HepG2 (cell line): ENCODE results near the gene PRUNE1. TPM values are rescaled to one million over a fixed set of nuclear protein-coding genes. Genes with fewer than 3 reads are reported as not detected.

Experiments used
- GZF1 ChIP-seq: sonication (generic); formaldehyde crosslinking; IDR thresholded peaks from 2 replicates; pipeline ENCODE4 v1.5.1; 2020; ENCODE audit warnings: mild to moderate bottlenecking, missing genetic modification reagents
- KDM2A ChIP-seq: sonication (generic); formaldehyde crosslinking; IDR thresholded peaks from 2 replicates; pipeline ENCODE4 v1.4.0; 2020; ENCODE audit warnings: low read depth, missing genetic modification reagents, borderline replicate concordance
- RARG ChIP-seq: sonication (generic); formaldehyde crosslinking; IDR thresholded peaks from 2 replicates; pipeline ENCODE4 v1.4.0; 2020; ENCODE audit warnings: low read depth, mild to moderate bottlenecking, missing genetic modification reagents
- SP140L ChIP-seq: sonication (generic); formaldehyde crosslinking; IDR thresholded peaks from 2 replicates; pipeline ENCODE4 v1.4.0; 2020; ENCODE audit warnings: missing genetic modification reagents, borderline replicate concordance
- ZNF207 ChIP-seq: fragments of 450-650 bp; IDR thresholded peaks from 2 replicates; pipeline ENCODE4 v1.6.1; 2016; ENCODE audit warnings: antibody characterized with exemption, borderline replicate concordance
- ZNF501 ChIP-seq: sonication (generic); formaldehyde crosslinking; IDR thresholded peaks from 2 replicates; pipeline ENCODE4 v1.5.1; 2020; ENCODE audit warnings: mild to moderate bottlenecking, moderate library complexity, missing genetic modification reagents
- polyA plus RNA-seq, 8 experiments: library from polyadenylated mRNA; depleted of rRNA in 3 of 8; stranded (reverse) in 7 of 8; unstranded in 1 of 8; fragments of >200 nt; fragmentation: Illumina TruSeq in 4 of 8; extraction: Trizol in 4 of 8; gene quantifications; 2 replicates each; pipeline versions ENCODE4 v1.2.1 to v1.2.3, GENCODE V29; 2011 to 2016; ENCODE audit warnings: low read depth in 4 of 8, missing spikeins in 1 of 8, mixed read lengths in 1 of 8; ENCODE audit not compliant: insufficient read depth in 1 of 8
- total RNA-seq, 5 experiments: library from RNA; depleted of rRNA; stranded (reverse); fragments of >200 nt; fragmentation: Illumina TruSeq; extraction: Trizol; gene quantifications; 2 replicates each; pipeline ENCODE4 v1.2.3, GENCODE V29; 2016; ENCODE audit warnings: low read depth in 1 of 5
- TF ChIP-seq, protein P1 (sequence below): sonication (generic); formaldehyde crosslinking; IDR thresholded peaks from 2 replicates; pipeline ENCODE4 v1.9.0; 2022; ENCODE audit warnings: low read depth, missing genetic modification reagents
- TF ChIP-seq, protein P2 (sequence below): IDR thresholded peaks from 2 replicates; pipeline ENCODE4 v1.6.1; 2016; ENCODE audit warnings: missing compliant biosample characterization, missing genetic modification reagents, borderline replicate concordance
- TF ChIP-seq, protein P3 (sequence below), 2 experiments: sonication (generic) in 1 of 2; formaldehyde crosslinking in 1 of 2; IDR thresholded peaks; 2 replicates each; pipeline versions ENCODE4 v1.4.0 to v1.6.1; 2016 to 2020; ENCODE audit warnings: borderline replicate concordance in 1 of 2, low read depth in 1 of 2, mild to moderate bottlenecking in 1 of 2, missing genetic modification reagents in 1 of 2

The PRUNE1 gene
- total and polyA plus RNA-seq, 2 of the 13 experiments (the other 11 are each of a cell fraction or from before 2014, with no cell fraction given) = 19.0 to 31.9 TPM

DNA sequence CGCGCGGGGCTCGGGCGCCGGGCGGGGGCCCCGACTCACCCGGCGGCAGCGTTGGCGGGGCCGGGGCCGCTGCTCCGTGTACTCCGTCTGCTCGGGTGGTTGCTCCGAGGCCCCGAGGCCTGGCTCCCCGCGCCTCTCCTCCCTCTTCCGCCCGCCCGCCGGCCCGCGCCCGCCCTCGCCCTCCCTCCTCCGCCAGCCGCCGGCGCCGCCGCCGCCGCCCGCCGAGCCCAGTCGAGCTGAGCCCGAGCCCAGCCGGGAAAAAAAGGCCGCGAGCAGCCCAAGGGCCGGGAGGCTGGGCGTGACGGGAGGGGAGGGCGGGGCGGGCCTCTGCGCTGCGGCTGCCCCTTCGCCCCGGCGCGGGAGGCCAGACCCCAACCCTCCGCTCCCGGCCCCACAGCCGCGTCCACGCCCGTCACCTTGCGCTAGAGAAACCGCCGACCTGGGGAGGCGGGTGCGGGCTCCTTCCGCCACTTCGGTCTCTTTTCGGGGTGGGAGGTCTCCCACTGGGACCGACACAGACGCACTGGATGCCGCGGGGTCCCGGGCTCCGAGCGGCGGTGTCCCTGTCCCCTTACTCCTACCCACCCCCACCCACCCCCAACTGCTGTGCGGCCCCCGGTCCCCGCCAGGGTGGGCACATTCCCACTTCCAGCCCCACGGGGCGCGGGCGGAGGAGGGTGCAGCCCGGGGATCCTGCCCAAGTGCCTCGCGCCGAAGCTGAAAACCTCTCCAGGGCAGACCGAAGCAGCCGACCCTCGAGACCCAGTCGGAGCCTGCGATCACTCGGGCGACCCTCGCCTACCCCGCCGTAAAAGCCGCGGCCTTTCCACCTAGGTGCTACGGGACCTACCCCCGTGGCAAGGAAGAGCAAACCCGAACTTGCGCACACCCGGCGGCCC, 33.4 kb upstream of the PRUNE1 start, which contains the start of gene CERS2 (continued):
- TF ChIP-seq, protein P1, sequence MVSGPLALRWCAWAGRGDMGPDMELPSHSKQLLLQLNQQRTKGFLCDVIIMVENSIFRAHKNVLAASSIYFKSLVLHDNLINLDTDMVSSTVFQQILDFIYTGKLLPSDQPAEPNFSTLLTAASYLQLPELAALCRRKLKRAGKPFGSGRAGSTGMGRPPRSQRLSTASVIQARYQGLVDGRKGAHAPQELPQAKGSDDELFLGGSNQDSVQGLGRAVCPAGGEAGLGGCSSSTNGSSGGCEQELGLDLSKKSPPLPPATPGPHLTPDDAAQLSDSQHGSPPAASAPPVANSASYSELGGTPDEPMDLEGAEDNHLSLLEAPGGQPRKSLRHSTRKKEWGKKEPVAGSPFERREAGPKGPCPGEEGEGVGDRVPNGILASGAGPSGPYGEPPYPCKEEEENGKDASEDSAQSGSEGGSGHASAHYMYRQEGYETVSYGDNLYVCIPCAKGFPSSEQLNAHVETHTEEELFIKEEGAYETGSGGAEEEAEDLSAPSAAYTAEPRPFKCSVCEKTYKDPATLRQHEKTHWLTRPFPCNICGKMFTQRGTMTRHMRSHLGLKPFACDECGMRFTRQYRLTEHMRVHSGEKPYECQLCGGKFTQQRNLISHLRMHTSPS = 0 out of 2 replicates have a peak, but pooled peaks have one; percentile 30
- peak; percentile 20; the same call in 1 of the 2 replicates for TF ChIP-seq ZNF501 (CRISPR knock-in tag)
- peak; percentile 71; the same call in 1 of the 2 replicates for TF ChIP-seq KDM2A
- TF ChIP-seq, protein P2, sequence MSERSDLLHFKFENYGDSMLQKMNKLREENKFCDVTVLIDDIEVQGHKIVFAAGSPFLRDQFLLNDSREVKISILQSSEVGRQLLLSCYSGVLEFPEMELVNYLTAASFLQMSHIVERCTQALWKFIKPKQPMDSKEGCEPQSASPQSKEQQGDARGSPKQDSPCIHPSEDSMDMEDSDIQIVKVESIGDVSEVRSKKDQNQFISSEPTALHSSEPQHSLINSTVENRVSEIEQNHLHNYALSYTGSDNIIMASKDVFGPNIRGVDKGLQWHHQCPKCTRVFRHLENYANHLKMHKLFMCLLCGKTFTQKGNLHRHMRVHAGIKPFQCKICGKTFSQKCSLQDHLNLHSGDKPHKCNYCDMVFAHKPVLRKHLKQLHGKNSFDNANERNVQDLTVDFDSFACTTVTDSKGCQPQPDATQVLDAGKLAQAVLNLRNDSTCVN = no peak
- TF ChIP-seq SP140L = no peak
- no peak for TF ChIP-seq GZF1 (CRISPR knock-in tag)
- no peak for TF ChIP-seq RARG (CRISPR knock-in tag)
- TF ChIP-seq, protein P3, sequence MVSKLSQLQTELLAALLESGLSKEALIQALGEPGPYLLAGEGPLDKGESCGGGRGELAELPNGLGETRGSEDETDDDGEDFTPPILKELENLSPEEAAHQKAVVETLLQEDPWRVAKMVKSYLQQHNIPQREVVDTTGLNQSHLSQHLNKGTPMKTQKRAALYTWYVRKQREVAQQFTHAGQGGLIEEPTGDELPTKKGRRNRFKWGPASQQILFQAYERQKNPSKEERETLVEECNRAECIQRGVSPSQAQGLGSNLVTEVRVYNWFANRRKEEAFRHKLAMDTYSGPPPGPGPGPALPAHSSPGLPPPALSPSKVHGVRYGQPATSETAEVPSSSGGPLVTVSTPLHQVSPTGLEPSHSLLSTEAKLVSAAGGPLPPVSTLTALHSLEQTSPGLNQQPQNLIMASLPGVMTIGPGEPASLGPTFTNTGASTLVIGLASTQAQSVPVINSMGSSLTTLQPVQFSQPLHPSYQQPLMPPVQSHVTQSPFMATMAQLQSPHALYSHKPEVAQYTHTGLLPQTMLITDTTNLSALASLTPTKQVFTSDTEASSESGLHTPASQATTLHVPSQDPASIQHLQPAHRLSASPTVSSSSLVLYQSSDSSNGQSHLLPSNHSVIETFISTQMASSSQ (IDR thresholded peaks at IDR 0.05; ENCODE audit: low read depth) = no peak
- TF ChIP-seq, protein P3 (CRISPR knock-in tag; IDR thresholded peaks at IDR 0.05; ENCODE audit: borderline replicate concordance) = no peak
- no peak for TF ChIP-seq ZNF207
